Astrocyte (in vitro differentiated cells and primary cell): ENCODE results near the gene MOV10.

ENCODE experiments used
- CTCF ChIP-seq: IDR thresholded peaks from 2 replicates; pipeline ENCODE4 v1.5.1; 2011; ENCODE audit warnings: low read depth, mild to moderate bottlenecking, inconsistent platforms, low read length, moderate library complexity; ENCODE audit not compliant: insufficient read depth
- EZH2 ChIP-seq: IDR thresholded peaks from 2 replicates; pipeline ENCODE4 v1.6.1; 2012; ENCODE audit warnings: mild to moderate bottlenecking, low read length, inconsistent platforms; ENCODE audit not compliant: insufficient read depth

DNA sequence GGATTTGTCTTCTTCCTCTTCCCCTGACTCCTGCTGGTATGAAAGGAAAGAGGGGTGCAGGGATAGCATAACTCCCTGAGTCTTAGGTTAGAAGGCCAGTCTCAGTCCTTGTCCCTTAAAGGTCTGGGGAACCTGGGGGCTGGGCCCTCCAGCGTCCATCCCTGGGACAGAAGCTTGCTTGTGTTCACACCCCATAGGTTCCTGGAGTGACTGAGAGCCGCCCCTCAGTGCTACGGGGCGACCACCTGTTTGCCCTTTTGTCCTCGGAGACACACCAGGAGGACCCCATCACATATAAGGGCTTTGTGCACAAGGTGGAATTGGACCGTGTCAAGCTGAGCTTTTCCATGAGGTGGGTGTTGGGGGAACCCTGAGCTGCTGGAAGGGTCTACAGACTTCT lies 19.4 kb downstream of the MOV10 start:
- TF ChIP-seq CTCF (no peak), EZH2 (no peak)
